GM15510 (cell line): ENCODE measurements around the gene PCSK1N.

ENCODE experiments used
- POLR2A ChIP-seq: IDR thresholded peaks from 3 replicates; pipeline ENCODE4 v1.6.1; 2011; ENCODE audit warnings: borderline replicate concordance; ENCODE audit not compliant: insufficient read length; ENCODE audit errors: extremely low read depth

Gene PCSK1N

GRCh38 chrX:48798318-48798717 is 37.1 kb downstream of the PCSK1N start:
- TF ChIP-seq POLR2A: no peak

- no peak for TF ChIP-seq POLR2A
These were observed 40.4 kb downstream of the PCSK1N start for GRCh38 chrX:48794911-48795515.

GRCh38 chrX:48794340-48794910 is 41.0 kb downstream of the PCSK1N start:
- no peak for TF ChIP-seq POLR2A

- no peak for TF ChIP-seq POLR2A
These were observed 41.5 kb downstream of the PCSK1N start for GRCh38 chrX:48793935-48794334.

- no peak for TF ChIP-seq POLR2A
These were observed 43.2 kb downstream of the PCSK1N start for GRCh38 chrX:48792219-48792618.

GRCh38 chrX:48791063-48791820 is 44.2 kb downstream of the PCSK1N start:
- no peak for TF ChIP-seq POLR2A

- TF ChIP-seq POLR2A: no peak
These were observed 44.9 kb downstream of the PCSK1N start for GRCh38 chrX:48790477-48790876.

- TF ChIP-seq POLR2A: no peak
These were observed 45.8 kb downstream of the PCSK1N start for GRCh38 chrX:48789366-48790220.

- no peak for TF ChIP-seq POLR2A
These were observed 47.6 kb downstream of the PCSK1N start for GRCh38 chrX:48787505-48788443.

GRCh38 chrX:48786825-48787504 is 48.4 kb downstream of the PCSK1N start:
- no peak for TF ChIP-seq POLR2A

GRCh38 chrX:48786341-48786800 is 49.0 kb downstream of the PCSK1N start, which contains the start of gene GATA1:
Gene GATA1 (plus strand): TSS chrX:48786590. CDS start chrX:48791110, 4,520 bp downstream.
- TF ChIP-seq POLR2A: no peak

GRCh38 chrX:48785540-48786214 is 49.7 kb downstream of the PCSK1N start:
- no peak for TF ChIP-seq POLR2A

- TF ChIP-seq POLR2A: no peak
These were observed 50.2 kb downstream of the PCSK1N start for GRCh38 chrX:48785186-48785539.
